Mesothelial cell of epicardium (in vitro differentiated cells): Measurements from ENCODE around the gene DCT. TPM values are rescaled to one million over a fixed set of nuclear protein-coding genes. Genes with fewer than 3 reads are reported as not detected.
"Not testable (repeated sequence)": the region's sequence is repeated elsewhere in the genome, so short reads cannot be mapped to it uniquely, and the experiment has no call there.

Source experiments
- DNase-seq, 2 experiments: peaks; one replicate each; pipeline ENCODE4 v3.0.0; 2021; ENCODE audit warnings: low spot score in 2 of 2; ENCODE audit not compliant: unreplicated experiment in 2 of 2
- H3K27ac Mint-ChIP-seq: 2 replicates; pipeline ENCODE4 v1.8.0; 2021; ENCODE audit warnings: mixed read lengths
- H3K27me3 Mint-ChIP-seq: 2 replicates; pipeline ENCODE4 v1.8.0; 2021; ENCODE audit warnings: low read depth, mixed read lengths
- H3K36me3 Mint-ChIP-seq: 2 replicates; pipeline ENCODE4 v1.8.0; 2021; ENCODE audit warnings: mixed read lengths
- H3K4me1 Mint-ChIP-seq: 2 replicates; pipeline ENCODE4 v1.8.0; 2021; ENCODE audit warnings: mixed read lengths
- H3K4me3 Mint-ChIP-seq: 2 replicates; pipeline ENCODE4 v1.8.0; 2021; ENCODE audit warnings: mild to moderate bottlenecking, moderate library complexity, mixed read lengths
- H3K9me3 Mint-ChIP-seq: 2 replicates; pipeline ENCODE4 v1.8.0; 2021; ENCODE audit warnings: mixed read lengths
- CTCF ChIP-seq: fragments of 200-600 bp; sonication (generic); IDR thresholded peaks from one replicate; pipeline ENCODE4 v1.5.0; 2021; ENCODE audit warnings: antibody characterized with exemption; ENCODE audit not compliant: unreplicated experiment
- total RNA-seq: library from RNA; stranded (reverse); gene quantifications from 3 replicates; pipeline ENCODE4 v1.2.1, GENCODE V29; 2021

The DCT gene
- total RNA-seq, 1 donor from 2014 or later = 0.04 TPM

GRCh38 chr13:94515911-94516310 is 36.4 kb upstream of the DCT start:
- TF ChIP-seq CTCF = no peak
- Mint-ChIP-seq H3K4me3 (no peak overlapping the region), H3K27me3 (peaks cover 23% of the 10 kb centered on the region), H3K36me3 (no peaks in the 10 kb centered on the region), H3K9me3 (peaks cover 16% of the 10 kb centered on the region), H3K4me1 (no peaks in the 10 kb centered on the region), H3K27ac (no peak overlapping the region)
- no peak for DNase-seq

- Mint-ChIP-seq H3K9me3 (peaks cover 16% of the 10 kb centered on the region), H3K36me3 (no peaks in the 10 kb centered on the region), H3K27ac (no peak overlapping the region), H3K27me3 (peaks cover 27% of the 10 kb centered on the region), H3K4me3 (no peak overlapping the region), H3K4me1 (no peaks in the 10 kb centered on the region)
- TF ChIP-seq CTCF = no peak
- DNase-seq = no peak
Measured at GRCh38 chr13:94515374-94515773, 35.9 kb upstream of the DCT start.

GRCh38 chr13:94513026-94513425 is 33.5 kb upstream of the DCT start:
- Mint-ChIP-seq H3K4me1 (no peaks in the 10 kb centered on the region), H3K9me3 (peaks cover 11% of the 10 kb centered on the region), H3K27me3 (peaks cover 38% of the 10 kb centered on the region), H3K4me3 (no peak overlapping the region), H3K36me3 (no peaks in the 10 kb centered on the region), H3K27ac (no peak overlapping the region)
- no peak for DNase-seq
- TF ChIP-seq CTCF = no peak

GRCh38 chr13:94505730-94506129 is 26.2 kb upstream of the DCT start:
- Mint-ChIP-seq H3K9me3 (no peaks in the 10 kb centered on the region), H3K4me1 (no peaks in the 10 kb centered on the region), H3K27me3 (peaks cover 34% of the 10 kb centered on the region), H3K27ac (no peak overlapping the region), H3K4me3 (no peak overlapping the region), H3K36me3 (no peaks in the 10 kb centered on the region)
- DNase-seq = no peak
- TF ChIP-seq CTCF = no peak

- Mint-ChIP-seq H3K4me3 (no peak overlapping the region), H3K4me1 (no peaks in the 10 kb centered on the region), H3K9me3 (no peaks in the 10 kb centered on the region), H3K36me3 (no peaks in the 10 kb centered on the region), H3K27ac (no peak overlapping the region), H3K27me3 (peaks cover 25% of the 10 kb centered on the region)
- TF ChIP-seq CTCF = no peak
- no peak for DNase-seq
Measured at GRCh38 chr13:94503851-94504250, 24.4 kb upstream of the DCT start.

- H3K36me3 Mint-ChIP-seq, H3K4me1 Mint-ChIP-seq, DNase-seq, H3K27ac Mint-ChIP-seq, H3K27me3 Mint-ChIP-seq, H3K9me3 Mint-ChIP-seq, H3K4me3 Mint-ChIP-seq: not testable (repeated sequence)
Measured at GRCh38 chr13:94498831-94499230, 19.3 kb upstream of the DCT start.
